KOPT-K1 (cell line): Measurements from ENCODE around the gene ABHD18.
"Not testable (repeated sequence)": the region's sequence is repeated elsewhere in the genome, so short reads cannot be mapped to it uniquely, and the experiment has no call there.

Source experiments
- H3K27ac ChIP-seq: fragments of 200-600 bp; sonication (generic); 2 replicates; pipeline ENCODE4 v1.5.1; 2016; ENCODE audit warnings: antibody characterized with exemption, mild to moderate bottlenecking, low read depth, low read length; ENCODE audit not compliant: poor library complexity, severe bottlenecking
- H3K36me3 ChIP-seq: fragments of 200-600 bp; sonication (generic); 2 replicates; pipeline ENCODE4 v1.5.1; 2017; ENCODE audit warnings: antibody characterized with exemption, mild to moderate bottlenecking, low read length, moderate library complexity; ENCODE audit not compliant: insufficient read depth
- H3K9me3 ChIP-seq: fragments of 200-600 bp; sonication (generic); 2 replicates; pipeline ENCODE4 v1.5.1; 2017; ENCODE audit warnings: antibody characterized with exemption, low read length, mild to moderate bottlenecking; ENCODE audit not compliant: insufficient read depth, poor library complexity, severe bottlenecking

The ABHD18 gene

DNA sequence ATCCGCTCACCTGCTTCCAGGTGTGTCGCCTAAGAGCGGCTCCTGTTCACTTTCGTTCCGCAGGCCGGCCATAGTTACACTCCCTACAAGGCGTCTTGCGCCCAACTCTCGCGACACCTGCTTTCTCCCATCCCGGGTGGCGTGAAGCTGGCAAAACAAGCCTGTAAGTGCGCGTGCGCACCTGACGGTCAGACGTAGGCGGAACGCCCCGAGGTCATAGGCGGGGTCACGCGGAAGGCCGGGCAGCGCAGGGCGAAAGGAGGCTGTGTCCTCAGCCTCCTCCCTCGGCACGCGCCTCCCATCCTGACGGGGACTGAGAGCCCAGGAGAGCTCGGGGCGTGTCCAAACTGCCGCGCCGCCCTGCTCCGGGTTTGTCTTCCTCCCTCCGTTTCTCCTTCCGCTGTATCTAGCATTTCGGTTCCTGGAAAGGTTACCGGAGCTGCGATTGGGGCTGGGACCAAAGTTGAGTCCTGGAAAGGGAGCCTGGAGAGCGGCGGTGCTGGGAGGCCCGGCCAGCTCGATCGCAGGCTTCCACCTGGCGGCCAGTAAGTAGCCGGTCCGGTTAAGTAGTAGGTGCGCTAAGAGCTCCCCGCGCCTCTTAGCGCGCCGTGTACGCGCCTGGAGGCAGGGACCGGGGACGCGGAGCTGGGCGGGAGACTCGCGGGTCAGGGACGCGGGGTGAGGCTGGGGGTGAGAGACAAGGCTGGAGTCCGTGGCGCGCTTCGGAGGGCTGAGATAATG lies at the start of gene ABHD18, which contains the start of gene MFSD8:
Gene ABHD18 (plus strand): TSS at position 345 of the 741 bp plus-strand sequence. CDS start 17,550 bp downstream, outside the sequence.
Gene MFSD8 (minus strand): TSS at position 112 of the 741 bp plus-strand sequence. CDS start 40 bp downstream, at position 72.
- peaks cover 20% of the 10 kb centered on the region for H3K36me3 ChIP-seq
- no peaks in the 10 kb centered on the region for H3K9me3 ChIP-seq
- H3K27ac ChIP-seq = peak within 1 kb of the TSS; percentile 93

DNA sequence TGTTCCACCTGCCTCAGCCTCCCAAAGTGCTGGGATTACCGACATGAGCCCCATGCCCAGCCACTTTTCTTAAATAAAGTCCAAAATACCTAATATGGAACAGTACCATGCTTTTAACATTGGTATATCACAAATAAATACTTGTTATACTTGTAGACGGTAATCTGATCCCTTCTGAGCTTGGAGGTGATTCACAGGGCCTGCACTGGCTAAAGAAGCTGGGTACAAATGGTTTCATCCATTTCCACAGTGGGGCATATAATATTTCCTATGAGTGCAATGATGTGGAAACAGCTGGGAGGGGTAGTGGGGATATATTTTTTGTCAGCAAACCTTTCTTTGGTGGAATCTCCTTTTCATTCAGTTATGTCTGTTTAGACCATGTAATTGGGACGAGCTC lies 48.7 kb upstream of the ABHD18 start:
- Histone ChIP-seq H3K27ac (no peak overlapping the region), H3K36me3 (peaks cover 40% of the 10 kb centered on the region), H3K9me3 (no peaks in the 10 kb centered on the region)

DNA sequence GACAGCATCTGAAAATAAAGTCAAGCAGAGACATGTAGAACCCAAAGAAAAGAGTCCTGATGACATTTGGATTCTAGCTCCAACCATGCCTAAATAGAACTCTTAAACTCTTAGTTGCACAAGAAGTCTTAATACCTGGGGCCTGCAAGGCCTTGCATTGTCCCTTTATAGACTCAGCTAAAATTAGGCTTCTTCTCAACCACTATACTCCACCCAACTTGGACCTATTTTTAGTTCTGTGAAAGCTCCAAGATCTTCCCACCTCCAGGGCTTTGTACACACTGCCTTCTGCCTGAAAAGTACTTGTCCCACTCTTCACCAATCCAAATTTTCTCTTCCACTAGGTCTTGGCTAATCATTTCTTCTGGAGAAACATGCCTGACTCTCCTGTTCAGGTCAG lies 48.1 kb upstream of the ABHD18 start:
- H3K9me3 ChIP-seq = no peaks in the 10 kb centered on the region
- H3K36me3 ChIP-seq = peaks cover 47% of the 10 kb centered on the region

DNA sequence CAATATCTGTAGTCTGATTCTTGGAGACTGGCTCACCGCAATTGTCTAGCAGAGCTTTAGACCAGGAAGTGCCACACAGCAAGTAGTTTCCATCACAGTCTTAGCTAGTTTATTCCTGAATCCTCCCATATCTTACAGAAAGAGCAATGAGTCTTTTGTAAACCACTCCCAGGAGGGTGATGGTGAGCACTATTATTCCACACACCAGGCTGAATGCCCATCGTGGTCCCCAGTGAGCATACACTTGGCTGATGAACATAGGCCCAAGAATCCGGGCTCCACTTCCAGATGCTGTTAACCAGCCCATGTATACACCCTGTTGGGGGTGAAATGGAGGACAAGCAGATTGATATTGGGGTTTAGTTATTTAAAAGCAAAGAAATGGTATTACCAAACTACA lies 44.7 kb upstream of the ABHD18 start:
- Histone ChIP-seq H3K36me3 (peaks cover 49% of the 10 kb centered on the region), H3K9me3 (no peaks in the 10 kb centered on the region), H3K27ac (no peak overlapping the region)

More for the DNA sequence above, 48.1 kb upstream of the ABHD18 start:
- H3K27ac ChIP-seq = no peak overlapping the region

DNA sequence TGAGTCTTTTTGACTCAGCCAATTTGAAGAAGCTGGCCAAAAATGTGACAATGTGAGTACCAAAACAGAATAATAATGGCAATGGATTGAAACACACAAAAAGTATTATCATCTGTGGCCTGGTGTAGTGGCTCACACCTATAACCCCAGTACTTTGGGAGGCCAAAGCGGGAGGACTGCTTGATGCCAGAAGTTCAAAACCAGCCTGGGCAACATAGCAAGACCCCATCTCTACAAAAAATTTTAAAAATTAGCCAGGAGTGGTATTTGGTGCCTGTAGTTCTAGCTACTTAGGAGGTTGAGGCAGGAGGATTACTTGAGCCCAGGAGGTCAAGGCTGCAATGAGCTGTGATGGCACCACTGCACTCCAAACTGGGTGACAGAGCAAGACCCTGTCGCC lies 43.0 kb upstream of the ABHD18 start:
- Histone ChIP-seq H3K27ac (no peak overlapping the region), H3K36me3 (peaks cover 60% of the 10 kb centered on the region), H3K9me3 (peaks cover 5% of the 10 kb centered on the region)

DNA sequence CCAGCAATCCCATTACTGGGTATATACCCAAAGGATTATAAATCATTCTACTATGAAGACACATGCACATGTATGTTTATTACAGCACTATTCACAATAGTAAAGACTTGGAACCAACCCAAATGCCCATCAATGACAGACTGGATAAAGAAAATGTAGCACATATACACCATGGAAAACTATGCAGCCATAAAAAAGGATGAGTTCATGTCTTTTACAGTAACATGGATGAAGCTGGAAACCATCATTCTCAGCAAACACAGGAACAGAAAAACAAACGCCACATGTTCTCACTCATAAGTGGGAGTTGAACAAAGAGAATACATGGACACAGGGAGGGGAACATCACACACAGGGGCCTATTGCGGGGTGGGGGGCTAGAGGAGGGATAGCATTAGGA lies 39.5 kb upstream of the ABHD18 start:
- not testable (repeated sequence) for H3K9me3 ChIP-seq, H3K27ac ChIP-seq
- H3K36me3 ChIP-seq = peaks cover 62% of the 10 kb centered on the region

DNA sequence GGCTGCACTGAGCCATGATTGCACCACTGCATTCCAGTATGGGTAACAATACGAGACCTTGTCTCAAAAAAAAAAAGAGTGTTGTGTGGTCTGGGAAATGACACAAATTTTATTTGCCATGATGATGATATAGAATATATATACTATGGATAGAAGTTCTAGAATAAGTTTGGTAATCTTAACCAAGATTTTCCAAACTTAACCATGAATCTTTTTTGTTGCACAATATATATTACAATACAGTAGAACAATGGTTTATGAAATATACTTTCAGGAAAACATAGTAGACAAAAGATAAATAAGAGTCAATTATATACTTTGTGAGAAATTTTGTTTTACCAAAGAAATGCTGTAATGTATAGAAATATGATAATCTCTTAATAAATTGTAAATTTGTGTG lies 35.0 kb upstream of the ABHD18 start:
- H3K27ac ChIP-seq = no peak overlapping the region
- H3K36me3 ChIP-seq = peaks cover 53% of the 10 kb centered on the region
- peaks cover 5% of the 10 kb centered on the region for H3K9me3 ChIP-seq

DNA sequence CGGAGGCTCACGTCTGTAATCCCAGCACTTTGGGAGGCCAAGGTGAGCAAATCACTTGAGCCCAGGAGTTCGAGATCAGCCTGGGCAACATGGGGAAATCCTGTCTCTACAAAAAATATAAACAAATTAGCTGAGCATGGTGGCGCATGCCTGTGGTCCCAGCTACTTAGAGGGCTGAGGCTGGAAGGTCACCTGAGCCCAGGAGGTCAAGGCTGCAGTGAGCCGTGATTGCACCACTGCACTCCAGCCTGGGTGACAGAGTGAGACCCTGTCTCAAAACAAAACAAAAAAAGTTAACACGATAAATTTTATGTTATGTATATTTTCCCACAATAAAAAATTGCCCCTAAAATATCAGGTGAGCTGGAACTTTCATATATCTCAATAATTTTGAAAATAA lies 33.4 kb upstream of the ABHD18 start:
- peaks cover 40% of the 10 kb centered on the region for H3K36me3 ChIP-seq
- not testable (repeated sequence) for H3K27ac ChIP-seq, H3K9me3 ChIP-seq

DNA sequence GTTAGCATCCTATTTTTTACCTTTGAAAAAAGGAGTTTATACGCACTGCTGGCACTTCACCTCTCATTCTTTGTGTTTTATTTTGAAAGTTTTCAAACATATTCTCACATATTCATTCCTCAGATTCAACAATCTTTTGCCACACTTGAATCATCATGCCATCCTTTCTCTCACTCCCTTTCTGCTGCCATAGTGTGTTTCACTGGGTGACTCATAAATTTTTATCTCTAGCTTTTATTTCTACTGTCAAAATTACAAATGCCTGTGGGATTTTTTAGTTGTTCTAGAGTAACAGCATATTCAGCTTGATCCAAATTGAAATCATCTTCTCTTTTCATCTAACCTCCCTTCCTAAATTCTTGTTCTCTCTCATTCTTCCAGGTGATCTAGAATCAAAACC lies 28.2 kb upstream of the ABHD18 start:
- H3K27ac ChIP-seq = no peak overlapping the region
- peaks cover 26% of the 10 kb centered on the region for H3K36me3 ChIP-seq
- H3K9me3 ChIP-seq = no peaks in the 10 kb centered on the region

DNA sequence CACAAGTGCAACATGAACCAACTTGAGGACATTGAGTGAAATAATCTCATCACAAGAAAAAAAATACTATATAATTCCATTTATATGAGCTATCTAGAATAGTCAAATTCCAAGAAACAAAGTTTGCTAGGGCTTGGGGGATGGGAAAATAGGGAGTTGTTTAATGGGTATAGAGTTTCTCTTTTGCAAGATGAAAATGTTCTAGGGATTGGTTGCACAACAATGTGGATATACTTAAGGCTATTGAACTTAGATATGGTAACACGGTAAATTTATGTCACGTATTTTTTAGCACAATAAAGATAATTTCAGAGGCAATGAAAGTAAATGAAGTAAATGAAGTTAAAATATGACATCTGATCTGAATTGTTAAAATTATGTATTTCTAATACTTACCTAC lies 8.1 kb upstream of the ABHD18 start:
- Histone ChIP-seq H3K27ac (no peak overlapping the region), H3K36me3 (peaks cover 46% of the 10 kb centered on the region), H3K9me3 (no peaks in the 10 kb centered on the region)

DNA sequence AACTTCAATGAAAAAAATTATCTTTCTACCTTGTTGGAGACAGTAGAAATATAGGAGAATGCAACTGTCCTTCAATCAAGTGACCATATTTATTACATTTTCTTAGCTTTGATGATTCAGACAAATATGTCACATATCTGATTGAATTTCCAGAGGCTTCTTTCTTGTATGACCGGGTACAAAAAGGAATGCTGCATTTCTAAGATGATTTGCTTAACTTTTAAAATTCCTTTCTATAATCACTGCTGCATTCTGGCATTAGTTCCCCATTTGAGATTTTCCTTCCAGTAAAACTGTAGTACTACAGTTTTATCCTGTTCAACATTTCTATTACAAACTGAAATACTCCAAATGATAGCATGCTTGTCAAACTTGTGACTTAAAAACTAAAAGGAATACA lies 5.4 kb upstream of the ABHD18 start:
- no peaks in the 10 kb centered on the region for H3K9me3 ChIP-seq
- no peak overlapping the region for H3K27ac ChIP-seq
- peaks cover 28% of the 10 kb centered on the region for H3K36me3 ChIP-seq

DNA sequence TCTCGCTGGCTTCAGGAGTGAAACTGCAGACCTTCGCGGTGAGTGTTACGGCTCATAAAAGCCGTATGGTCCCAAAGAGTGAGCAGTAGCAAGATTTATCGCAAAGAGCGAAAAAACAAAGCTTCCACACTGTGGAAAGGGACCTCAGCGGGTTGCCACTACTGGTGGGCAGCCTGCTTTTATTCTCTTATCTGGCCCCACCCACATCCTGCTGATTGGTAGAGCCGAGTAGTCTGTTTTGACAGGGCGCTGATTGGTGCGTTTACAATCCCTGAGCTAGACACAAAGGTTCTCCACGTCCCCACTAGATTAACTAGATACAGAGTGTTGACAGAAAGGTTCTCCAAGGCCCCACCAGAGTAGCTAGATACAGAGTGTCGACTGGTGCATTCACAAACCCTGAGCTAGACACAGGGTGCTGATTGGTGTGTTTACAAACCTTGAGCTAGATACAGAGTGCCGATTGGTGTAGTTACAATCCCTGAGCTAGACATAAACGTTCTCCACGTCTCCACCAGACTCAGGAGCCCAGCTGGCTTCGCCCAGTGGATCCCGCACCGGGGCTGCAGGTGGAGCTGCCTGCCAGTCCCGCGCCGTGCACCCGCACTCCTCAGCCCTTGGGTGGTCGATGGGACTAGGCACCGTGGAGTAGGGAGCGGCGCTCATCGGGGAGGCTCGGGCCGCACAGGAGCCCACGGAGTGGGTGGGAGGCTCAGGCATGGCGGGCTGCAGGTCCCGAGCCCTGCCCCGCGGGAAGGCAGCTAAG lies 1.4 kb upstream of the ABHD18 start:
- H3K9me3 ChIP-seq, H3K27ac ChIP-seq: not testable (repeated sequence)
- peaks cover 11% of the 10 kb centered on the region; the same call in 1 of the 2 replicates for H3K36me3 ChIP-seq

DNA sequence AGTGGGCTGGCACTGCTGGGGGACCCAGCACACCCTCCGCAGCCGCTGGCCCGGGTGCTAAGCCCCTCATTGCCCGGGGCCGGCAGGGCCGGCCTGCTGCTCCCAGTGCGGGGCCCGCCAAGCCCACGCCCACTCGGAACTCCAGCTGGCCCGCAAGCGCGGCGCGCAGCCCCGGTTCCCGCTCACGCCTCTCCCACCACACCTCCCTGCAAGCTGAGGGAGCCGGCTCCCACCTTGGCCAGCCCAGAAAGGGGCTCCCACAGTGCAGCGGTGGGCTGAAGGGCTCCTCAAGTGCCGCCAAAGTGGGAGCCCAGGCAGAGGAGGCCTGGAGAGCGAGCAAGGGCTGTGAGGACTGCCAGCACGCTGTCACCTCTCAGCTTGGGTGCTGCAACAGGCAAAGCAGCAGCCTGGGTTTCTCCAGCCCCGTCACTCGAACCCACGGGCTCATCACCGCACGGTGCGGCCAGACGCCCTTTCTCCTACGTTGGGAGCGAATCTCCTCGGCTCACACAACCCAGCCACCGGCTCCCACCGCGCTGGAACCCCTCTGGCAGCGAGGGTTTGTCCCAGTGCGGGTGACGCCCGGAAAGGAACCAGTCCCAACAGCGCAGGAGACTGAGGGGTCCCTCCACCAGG lies 662 bp upstream of the ABHD18 start:
- H3K9me3 ChIP-seq = not testable (repeated sequence)
- Histone ChIP-seq H3K27ac (peak overlapping the region; percentile 93), H3K36me3 (peaks cover 14% of the 10 kb centered on the region)

DNA sequence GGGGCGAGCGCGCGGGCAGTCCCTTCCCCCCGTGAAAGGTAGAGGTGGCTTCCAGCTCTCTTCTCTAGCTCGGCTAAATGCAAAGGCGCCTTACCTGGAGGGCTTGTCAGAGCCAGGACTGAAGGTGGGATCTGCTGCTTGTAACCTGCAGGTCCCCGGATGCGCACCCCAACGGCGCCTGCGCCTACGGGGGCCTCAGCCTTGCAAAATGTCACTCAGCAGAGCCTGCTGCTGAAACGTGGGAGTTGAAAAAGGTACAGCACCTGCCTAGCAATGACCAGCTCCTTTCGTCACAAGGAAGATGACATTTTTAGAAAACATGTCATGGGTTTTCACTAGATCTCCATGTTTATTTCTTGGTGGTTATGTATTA lies 583 bp downstream of the ABHD18 start:
- Histone ChIP-seq H3K27ac (peak overlapping the region; percentile 93), H3K36me3 (peaks cover 20% of the 10 kb centered on the region), H3K9me3 (no peaks in the 10 kb centered on the region)

DNA sequence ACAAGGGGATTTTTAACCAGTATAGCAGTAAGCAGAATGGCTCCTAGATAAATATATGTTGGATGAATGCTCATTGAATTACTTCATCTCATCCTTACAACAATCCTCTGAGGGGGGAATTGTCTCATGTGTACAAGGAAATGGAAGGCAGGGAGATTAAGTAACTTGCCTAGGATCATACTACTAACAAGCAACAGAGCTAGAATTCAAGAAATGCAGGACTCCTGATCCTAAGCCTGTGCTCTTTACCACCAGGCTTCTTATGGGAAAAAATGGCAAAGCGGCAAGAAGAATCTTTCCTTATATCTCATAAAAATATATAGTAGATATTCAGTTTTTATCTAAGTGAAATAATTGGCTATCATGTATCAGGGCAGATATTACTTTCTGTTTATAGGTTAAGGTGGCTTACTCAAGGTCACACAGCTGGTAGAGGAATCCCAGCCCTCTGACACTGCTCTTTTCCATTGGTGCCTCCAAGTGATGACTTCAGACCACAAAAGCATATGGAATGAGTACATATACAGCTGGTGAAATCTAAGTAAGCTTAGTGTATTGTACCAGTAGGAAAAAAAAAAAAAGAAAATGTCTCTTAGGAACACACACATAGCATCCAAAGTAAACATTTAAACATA lies 2.1 kb downstream of the ABHD18 start:
- H3K27ac ChIP-seq = no peak overlapping the region
- H3K36me3 ChIP-seq = peaks cover 21% of the 10 kb centered on the region
- no peaks in the 10 kb centered on the region for H3K9me3 ChIP-seq
